Measurements from ENCODE around the gene SDC1. TPM values are rescaled to one million over a fixed set of nuclear protein-coding genes. Genes with fewer than 3 reads are reported as not detected.

The SDC1 gene
- total and polyA plus RNA-seq, 2 of the 8 experiments (the other 6 are each of a cell fraction or from before 2014, with no cell fraction given), result 45.3 to 73.3 TPM

- TF ChIP-seq TAF1 (IDR thresholded peaks at IDR 0.05; ENCODE audit: low read depth, low read length) (no peak), RXRA (IDR thresholded peaks at IDR 0.05; ENCODE audit: insufficient read depth, low read depth, low read length) (no peak), BCL11A (IDR thresholded peaks at IDR 0.05; ENCODE audit: low read depth in 2 of 2, low read length in 2 of 2) (no peak), CTCF (IDR thresholded peaks at IDR 0.05; ENCODE audit: control extremely low read depth in 1 of 3, insufficient read depth in 1 of 3, low read depth in 1 of 3, low read length in 3 of 3) (no peak), JUND (IDR thresholded peaks at IDR 0.05; ENCODE audit: low read length) (no peak), USF2 (IDR thresholded peaks at IDR 0.05; ENCODE audit: low read length) (no peak)
These were observed 36.1 kb downstream of the SDC1 start (continued) for GRCh38 chr2:20188851-20189250.
